ENCODE results near the gene ULK1.

Gene ULK1

GRCh38 chr12:131893605-131894312 lies 663 bp upstream of the ULK1 start:
- no peak for DNase-seq

DNA sequence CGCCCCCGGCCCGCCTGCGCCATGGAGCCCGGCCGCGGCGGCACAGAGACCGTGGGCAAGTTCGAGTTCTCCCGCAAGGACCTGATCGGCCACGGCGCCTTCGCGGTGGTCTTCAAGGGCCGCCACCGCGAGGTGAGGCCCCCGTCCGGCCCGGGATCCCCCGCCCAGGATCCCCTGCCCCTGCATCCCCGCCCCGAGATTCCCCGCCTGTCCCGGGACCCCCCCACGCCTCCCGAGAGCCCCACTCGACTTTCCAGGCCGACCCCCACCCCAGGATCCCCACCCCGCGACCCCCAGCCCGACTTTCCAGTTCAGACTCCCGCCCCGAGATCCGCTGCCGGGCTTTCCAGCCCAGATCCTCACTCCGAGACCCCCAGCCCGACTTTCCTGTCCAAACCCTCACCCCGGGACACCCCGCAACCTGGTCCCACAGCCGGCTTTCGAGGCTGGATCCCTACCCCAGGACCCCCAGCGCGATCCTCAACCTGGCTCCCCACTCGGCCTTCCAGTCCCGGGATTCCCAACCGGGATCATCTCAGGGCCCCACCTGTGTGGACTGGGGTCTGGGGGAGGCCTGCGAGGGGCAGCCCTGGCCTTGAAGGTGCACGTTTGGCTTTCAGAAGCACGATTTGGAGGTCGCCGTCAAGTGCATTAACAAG lies 688 bp downstream of the ULK1 start:
- no peak for DNase-seq

- no peak for DNase-seq
Observed at GRCh38 chr12:131895640-131896079, 1.2 kb downstream of the ULK1 start.

GRCh38 chr12:131896080-131896810 lies 1.8 kb downstream of the ULK1 start:
- DNase-seq = peak; percentile 55

DNA sequence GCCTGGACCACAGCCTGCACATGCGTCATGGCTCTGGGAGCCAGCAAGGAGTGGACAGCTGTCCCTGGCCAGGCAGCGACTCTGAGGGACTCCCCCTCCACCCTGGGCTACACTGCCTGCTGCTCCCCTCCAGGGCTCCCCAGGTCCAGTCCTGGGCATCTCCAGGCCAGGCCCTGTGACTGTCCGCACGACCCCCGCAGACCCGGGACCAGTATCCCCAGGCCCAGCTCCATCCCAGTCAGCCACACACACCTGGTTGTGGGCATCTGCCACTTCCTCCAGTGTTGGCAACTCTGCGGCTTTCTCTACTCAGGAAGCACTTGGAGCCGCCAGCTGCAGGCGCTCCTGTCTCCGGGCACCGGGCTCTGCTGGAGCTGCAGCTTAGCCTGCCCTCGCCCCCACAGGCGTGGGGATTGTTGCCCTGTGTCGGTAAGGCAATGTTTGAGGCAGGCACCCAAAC lies 2.4 kb downstream of the ULK1 start:
- DNase-seq = no peak

DNA sequence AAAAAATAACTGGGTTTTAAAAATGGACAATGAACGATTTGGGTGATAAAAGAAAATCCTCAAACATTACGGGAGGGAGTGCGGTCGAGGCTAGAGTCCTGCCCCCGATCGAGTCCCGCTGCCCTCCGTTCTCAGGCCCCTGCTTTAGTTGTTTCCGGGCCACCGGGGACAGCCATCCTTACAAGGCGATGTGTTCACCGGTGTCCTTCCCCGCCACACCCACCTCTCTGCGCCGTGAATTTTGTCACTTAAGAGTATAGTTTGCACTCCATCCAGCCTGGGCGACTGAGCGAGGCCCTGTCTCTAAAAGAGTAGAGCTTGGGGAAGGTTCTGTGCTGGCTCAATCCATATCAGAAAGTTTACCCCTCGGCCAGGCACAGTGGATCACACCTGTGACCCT lies 2.9 kb downstream of the ULK1 start:
- DNase-seq = no peak

GRCh38 chr12:131897875-131898274 lies 3.5 kb downstream of the ULK1 start:
- no peak for DNase-seq

DNA sequence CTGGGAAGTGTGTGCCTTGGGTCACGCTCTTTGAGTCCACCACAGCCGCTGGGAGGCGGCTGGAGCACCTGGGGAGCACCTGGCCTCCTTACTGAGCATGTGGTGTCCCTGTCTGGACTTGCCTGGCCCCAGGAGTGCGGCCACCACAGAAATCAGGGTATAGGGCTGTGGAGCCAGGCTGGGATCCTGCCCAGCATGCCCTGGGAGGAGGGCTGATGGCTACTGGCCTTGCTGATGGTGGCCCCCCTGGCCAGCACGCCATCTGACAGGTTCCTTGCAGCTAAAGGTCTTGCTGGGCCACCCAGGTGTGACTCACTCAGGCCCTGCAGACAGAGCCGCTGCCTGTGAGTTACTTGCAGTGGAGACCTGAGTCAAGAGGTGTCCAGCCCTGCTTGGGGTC lies 6.0 kb downstream of the ULK1 start:
- DNase-seq = no peak

DNA sequence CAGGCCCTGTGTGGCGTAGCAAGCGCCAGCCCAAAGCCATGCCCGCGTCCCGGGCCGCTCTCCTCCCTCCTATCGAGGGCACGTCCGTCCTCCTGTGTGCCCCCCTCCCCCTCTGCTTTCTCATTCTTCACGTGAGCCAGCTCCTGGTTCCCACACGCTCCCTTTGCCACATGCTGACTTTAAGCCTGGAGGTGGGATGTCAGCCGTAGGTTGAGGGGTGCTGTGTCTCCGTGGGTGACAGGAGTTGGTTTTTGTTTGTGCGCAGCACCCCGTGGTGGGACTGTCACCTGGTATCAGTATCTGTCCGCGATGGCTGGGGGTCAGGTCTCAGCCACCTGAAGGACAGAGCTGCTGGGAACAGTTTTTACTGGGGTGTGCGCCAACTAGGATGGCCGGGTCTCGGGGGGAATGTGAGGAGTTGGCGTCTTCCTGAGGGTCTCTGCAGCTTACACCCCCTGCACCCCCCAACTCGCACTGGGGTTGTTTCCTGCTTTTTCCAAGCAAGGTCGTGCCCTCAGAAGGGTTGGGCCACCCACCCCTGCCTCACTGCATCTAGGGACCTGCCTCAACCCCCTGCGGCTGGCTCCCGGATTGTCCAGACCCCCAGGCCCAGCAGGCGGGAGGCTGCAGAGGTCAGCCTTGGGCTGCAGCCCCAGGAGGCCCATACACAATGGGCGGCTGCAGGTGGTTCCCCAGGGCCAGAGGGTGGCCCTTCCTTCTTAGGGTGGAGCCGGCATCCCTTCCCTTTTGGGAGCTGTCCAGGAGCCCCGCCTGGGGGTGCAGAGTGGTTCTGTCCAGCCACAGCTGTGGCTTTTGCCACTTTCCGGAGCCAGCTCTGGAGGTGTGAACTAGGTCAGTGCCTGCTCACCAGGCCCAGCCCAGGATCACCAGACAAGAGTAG lies 7.3 kb downstream of the ULK1 start:
- DNase-seq = no peak

GRCh38 chr12:131902332-131903241 lies 8.2 kb downstream of the ULK1 start:
- no peak for DNase-seq

- DNase-seq = no peak
Observed at GRCh38 chr12:131903270-131904255, 9.1 kb downstream of the ULK1 start.

DNA sequence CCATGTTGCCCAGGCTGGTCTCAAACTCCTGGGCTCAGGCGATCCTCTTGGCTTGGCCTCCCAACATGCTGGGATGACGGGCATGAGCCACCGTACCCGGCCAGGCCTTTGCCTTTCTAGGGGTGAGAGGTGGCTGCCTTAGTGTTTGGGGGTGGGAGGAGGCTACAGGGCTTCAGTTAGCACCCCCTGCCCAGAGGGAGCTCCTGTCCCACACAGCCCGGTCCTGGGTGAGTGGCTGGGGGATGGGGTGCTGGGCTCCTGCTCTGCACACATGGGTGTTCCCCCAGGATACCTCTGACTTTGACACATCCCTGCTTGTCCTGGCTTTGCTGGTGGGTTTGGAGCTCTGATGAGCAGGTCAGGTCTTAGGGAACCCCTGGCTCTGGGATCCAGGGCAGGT lies 9.9 kb downstream of the ULK1 start:
- no peak for DNase-seq

- DNase-seq = no peak
Observed at GRCh38 chr12:131905081-131905629, 10.7 kb downstream of the ULK1 start.

DNA sequence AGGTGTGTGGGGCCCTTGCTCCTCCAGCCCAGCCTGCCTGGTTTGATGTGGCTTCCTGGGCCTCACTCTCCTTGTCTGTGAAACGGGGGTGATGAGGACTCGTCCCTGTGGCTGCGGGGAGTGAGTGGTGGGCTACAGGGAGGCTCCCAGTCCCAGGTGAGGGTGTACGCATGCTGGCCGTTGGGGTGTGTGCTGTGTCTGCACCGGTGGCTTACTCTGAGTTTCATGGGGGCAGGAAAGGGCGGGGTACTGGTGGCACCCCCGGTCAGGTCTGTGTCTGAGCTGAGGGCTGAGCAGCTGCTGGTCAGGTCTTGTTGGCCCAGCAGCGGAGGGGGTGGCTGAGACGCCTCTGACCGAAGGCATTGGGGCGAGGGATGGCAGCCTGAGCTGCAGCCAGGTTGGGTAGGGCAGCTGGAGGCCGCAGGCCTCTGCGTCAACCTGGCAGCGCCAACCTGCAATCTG lies 11.2 kb downstream of the ULK1 start:
- no peak for DNase-seq

DNA sequence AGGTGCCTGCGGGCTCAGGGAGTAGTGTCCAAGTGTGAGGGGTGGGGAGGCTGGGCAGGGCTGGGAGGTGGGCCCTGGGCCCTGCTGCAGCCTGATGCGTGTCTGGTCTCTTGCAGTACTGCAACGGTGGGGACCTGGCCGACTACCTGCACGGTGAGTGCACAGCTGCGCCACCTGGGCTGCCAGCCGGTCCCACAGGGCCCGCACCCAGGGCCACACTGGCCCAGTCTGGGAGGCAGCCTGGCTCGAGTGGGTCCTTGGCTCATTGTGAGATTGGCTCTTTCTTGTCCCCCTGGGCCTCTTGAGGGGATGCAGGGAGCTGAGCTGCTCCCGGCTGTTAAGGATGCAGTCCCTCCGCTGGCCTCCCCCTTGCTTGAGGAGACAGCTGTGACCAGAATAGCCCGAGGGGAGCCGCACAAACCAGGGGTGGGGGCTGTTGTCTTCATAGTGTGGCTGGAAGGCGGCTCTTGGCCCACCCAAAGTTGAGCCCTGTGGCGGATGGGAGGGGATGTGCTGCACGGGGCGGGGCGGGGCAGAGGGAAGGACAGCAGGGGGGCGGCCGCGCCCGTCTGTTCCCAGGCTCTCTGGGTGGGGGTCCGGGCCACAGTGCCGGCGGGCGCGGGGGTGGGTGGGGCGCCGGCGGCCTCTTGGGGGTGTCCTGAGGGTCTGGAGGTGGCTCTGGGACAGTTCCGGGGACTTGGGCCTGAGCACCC lies 13.1 kb downstream of the ULK1 start:
- no peak for DNase-seq

DNA sequence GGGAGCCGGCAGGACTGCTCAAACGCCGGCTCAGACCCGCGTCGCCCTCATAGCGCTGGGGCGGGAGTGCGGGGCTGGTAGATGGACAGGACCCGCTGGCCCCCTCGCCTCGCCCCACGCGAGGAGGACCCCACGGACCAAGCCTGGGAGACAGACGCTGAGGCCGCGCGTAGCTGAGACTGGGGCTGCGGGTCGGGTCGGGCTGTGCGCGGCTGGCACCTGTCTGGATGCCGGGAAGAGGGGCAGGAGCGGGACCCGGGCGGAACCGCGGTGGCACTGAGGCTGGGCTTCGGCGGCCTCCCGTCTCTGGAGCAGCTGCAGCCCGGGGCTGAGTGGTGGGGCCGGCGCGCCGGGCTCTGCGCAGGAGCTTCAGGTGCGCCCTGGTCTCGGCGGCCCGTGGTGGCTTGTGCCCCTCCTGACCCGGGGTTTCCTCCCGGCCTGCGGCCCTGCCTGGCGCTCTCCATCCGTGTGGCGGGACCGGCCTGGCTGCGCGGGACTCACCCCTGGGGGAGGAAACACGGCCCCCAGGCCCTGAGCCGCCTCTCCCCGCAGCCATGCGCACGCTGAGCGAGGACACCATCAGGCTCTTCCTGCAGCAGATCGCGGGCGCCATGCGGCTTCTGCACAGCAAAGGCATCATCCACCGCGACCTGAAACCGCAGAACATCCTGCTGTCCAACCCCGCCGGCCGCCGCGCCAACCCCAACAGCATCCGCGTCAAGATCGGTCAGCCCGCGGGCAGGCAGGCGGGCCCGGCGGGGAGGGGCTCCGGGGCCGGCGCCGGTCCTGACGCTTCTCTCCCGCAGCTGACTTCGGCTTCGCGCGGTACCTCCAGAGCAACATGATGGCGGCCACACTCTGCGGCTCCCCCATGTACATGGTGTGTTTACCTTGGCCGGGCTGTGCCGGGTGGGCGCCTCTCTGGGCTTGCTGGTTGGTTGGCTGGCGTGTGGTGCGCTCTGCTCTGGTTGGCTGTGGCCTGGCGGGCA lies 14.0 kb downstream of the ULK1 start:
- no peak for DNase-seq

DNA sequence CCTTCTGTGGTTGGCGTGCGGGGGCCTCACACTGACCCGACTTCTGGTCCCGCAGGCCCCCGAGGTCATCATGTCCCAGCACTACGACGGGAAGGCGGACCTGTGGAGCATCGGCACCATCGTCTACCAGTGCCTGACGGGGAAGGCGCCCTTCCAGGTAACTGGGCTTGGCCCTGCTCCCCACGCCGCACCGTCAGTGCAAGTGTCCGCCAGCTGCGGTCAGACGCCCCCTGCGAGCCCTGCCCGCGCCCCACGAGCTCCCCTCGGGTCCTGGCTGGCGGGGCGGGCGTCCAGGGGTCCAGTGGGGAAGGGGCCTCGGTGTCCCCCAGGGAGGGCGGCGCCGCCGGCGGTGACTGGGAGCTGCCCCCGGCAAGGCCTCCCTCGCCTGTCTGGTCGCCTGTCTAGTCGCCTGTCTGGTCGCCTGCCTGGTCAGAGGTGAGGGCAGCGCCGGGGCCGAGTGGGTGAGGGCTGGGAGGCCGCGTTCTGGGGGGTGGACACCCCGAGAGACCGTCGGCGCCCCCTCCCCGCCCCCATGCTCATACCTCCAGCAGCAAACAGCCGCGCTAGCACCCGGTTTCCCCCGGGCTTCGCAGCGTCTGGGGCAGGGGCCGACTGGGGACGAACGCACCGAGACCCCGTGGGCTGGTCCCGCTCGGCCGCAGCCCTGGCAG lies 14.8 kb downstream of the ULK1 start:
- no peak for DNase-seq

All from T1000 (cell line).